GM12878 (cell line): ENCODE results near the gene ANKRD65. TPM values are rescaled to one million over a fixed set of nuclear protein-coding genes. Genes with fewer than 3 reads are reported as not detected.

Source experiments
- ASH2L ChIP-seq: fragments of 300-600, 200-600 bp; sonication (generic); IDR thresholded peaks from 2 replicates; pipeline ENCODE4 v1.6.1; 2017; ENCODE audit warnings: low read depth, mild to moderate bottlenecking, borderline replicate concordance
- CHD1 ChIP-seq: IDR thresholded peaks from 2 replicates; pipeline ENCODE4 v1.6.1; 2012; ENCODE audit warnings: low read depth, low read length, improper control_type of control experiment
- EED ChIP-seq: sonication (generic); IDR thresholded peaks from 2 replicates; pipeline ENCODE4 v1.6.1; 2016; ENCODE audit warnings: antibody characterized with exemption, low read depth
- EP300 ChIP-seq, 2 experiments: fragments of 150-350 bp in 1 of 2; IDR thresholded peaks; 2 replicates each; pipeline ENCODE4 v1.6.1; 2011 to 2012; ENCODE audit warnings: low read depth in 2 of 2, low read length in 2 of 2, borderline replicate concordance in 1 of 2, improper control_type of control experiment in 1 of 2, inconsistent platforms in 1 of 2; ENCODE audit not compliant: control insufficient read depth in 1 of 2
- MXI1 ChIP-seq: fragments of 150-350 bp; IDR thresholded peaks from 2 replicates; pipeline ENCODE4 v1.6.1; 2011; ENCODE audit warnings: low read depth, mild to moderate bottlenecking, inconsistent platforms, low read length, improper control_type of control experiment
- MYB ChIP-seq: fragments of 150-350 bp; IDR thresholded peaks from 2 replicates; pipeline ENCODE4 v1.6.1; 2014; ENCODE audit warnings: mild to moderate bottlenecking, low read depth, low read length, borderline replicate concordance
- MYC ChIP-seq: IDR thresholded peaks from 2 replicates; pipeline ENCODE4 v1.6.1; 2011; ENCODE audit warnings: mild to moderate bottlenecking, low read length, moderate library complexity, inconsistent platforms; ENCODE audit not compliant: insufficient read depth, insufficient replicate concordance, insufficient read length, severe bottlenecking
- NFYB ChIP-seq: IDR thresholded peaks from 2 replicates; pipeline ENCODE4 v1.6.1; 2011; ENCODE audit warnings: low read depth, mild to moderate bottlenecking, low read length, improper control_type of control experiment, moderate library complexity; ENCODE audit not compliant: insufficient read depth
- NR2C2 ChIP-seq: IDR thresholded peaks from 2 replicates; pipeline ENCODE4 v1.6.1; 2011; ENCODE audit warnings: borderline replicate concordance, low read depth; ENCODE audit not compliant: control insufficient read depth, insufficient read length
- NR2F1 ChIP-seq: fragments of 450-650 bp; conservative IDR thresholded peaks from 2 replicates; pipeline ENCODE4 v1.6.1; 2017; ENCODE audit warnings: mild to moderate bottlenecking
- SRF ChIP-seq, 2 experiments: IDR thresholded peaks; 2 replicates each; pipeline ENCODE4 v1.6.1; 2011; ENCODE audit warnings: low read depth in 2 of 2, low read length in 2 of 2, mild to moderate bottlenecking in 1 of 2, moderate library complexity in 1 of 2
- YY1 ChIP-seq: IDR thresholded peaks from 2 replicates; pipeline ENCODE4 v1.6.1; 2011; ENCODE audit warnings: low read depth, mild to moderate bottlenecking, low read length
- polyA plus RNA-seq, 11 experiments: library from polyadenylated mRNA; depleted of rRNA in 4 of 11; unstranded in 6 of 11; stranded (reverse) in 5 of 11; fragments of >200 nt; fragmentation: Nextera tagmentation in 4 of 11; fragmentation: Illumina TruSeq in 1 of 11; extraction: Ambion mirVana in 4 of 11; extraction: Trizol in 1 of 11; gene quantifications; 1 replicate in 1 of 11; 2 replicates in 10 of 11; pipeline versions ENCODE4 v1.2.1 to v1.2.3, GENCODE V29; 2011 to 2016; ENCODE audit warnings: inconsistent platforms in 2 of 11, missing spikeins in 2 of 11, low read depth in 1 of 11
- total RNA-seq, 4 experiments: library from RNA; depleted of rRNA in 3 of 4; stranded (reverse); fragments of >200 nt in 3 of 4; fragmentation: Illumina TruSeq in 1 of 4; extraction: Trizol in 1 of 4; gene quantifications; 2 replicates each; pipeline versions ENCODE4 v1.2.1 to v1.2.3, GENCODE V29; 2013 to 2021
- TF ChIP-seq, protein P1 (sequence below): fragments of 450-650 bp; IDR thresholded peaks from 2 replicates; pipeline ENCODE4 v1.6.1; 2017; ENCODE audit warnings: borderline replicate concordance
- TF ChIP-seq, protein P2 (sequence below): IDR thresholded peaks from 2 replicates; pipeline ENCODE4 v1.6.1; 2012; ENCODE audit warnings: low read length, inconsistent platforms
- TF ChIP-seq, protein P3 (sequence below): IDR thresholded peaks from 2 replicates; pipeline ENCODE4 v1.6.1; 2012; ENCODE audit warnings: low read depth, low read length, improper control_type of control experiment
- TF ChIP-seq, protein P4 (sequence below): fragments of 450-650 bp; IDR thresholded peaks from 2 replicates; pipeline ENCODE4 v1.6.1; 2016; ENCODE audit warnings: mild to moderate bottlenecking
- TF ChIP-seq, protein P5 (sequence below): IDR thresholded peaks from 2 replicates; pipeline ENCODE4 v1.6.1; 2011; ENCODE audit warnings: borderline replicate concordance, low read depth, mild to moderate bottlenecking, moderate library complexity, mixed read lengths, low read length; ENCODE audit not compliant: insufficient read depth; ENCODE audit errors: extremely low read length
- TF ChIP-seq, protein P6 (sequence below): fragments of 450-650 bp; formaldehyde crosslinking; IDR thresholded peaks from 2 replicates; pipeline ENCODE4 v1.4.0; 2020; ENCODE audit warnings: mild to moderate bottlenecking, moderate library complexity

ANKRD65 gene
- total and polyA plus RNA-seq, 10 of the 15 experiments (the other 5 are each of a cell fraction or from before 2014, with no cell fraction given), result 0.05 to 2.8 (median 0.37) TPM

DNA sequence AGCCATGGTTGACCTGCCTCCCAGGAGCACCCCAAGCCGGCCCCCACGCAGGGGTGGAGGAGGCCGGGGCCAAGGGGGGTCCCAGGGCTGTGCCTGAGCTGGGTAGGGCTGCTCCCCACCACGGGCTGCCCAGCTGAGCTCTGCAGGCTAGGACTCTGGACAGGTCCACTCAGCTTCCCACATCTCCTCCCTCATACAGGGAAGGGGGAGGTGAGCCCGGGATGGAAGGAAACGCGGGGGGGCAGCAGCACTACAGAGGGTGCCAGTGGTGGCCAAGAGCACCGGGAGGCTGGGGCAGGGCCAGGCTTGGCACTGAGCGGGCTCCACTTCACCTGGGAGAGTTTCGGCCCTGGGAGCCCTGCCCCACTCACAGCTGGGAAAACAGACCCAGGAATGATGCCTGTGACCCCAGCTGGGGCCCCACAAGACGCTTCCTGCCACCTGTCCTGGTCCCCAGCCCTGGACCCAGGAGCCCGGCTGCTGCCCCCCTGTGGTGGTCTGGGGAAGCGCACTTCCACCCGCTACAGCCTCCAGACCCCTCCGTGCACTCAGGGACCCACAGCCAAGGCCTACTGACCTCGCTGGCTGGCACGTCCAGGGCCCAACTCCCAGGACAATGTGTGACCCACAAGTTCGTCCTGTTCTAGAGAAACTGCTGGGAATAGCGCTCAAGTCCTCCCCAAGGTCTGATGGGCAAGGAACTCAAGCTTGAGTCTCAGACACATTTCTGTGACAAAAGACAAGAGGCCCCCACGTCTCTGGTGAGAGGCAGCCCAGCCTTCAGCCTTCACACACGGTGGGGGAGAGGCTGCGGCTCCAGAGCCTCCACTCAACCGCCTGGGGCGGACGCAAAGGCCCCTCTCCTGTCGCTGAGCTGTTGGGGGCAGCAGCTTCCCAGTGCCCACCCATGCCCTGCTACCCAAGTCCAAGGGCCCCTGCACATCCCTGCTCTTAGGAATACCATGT lies 49.0 kb downstream of the ANKRD65 start (continued):
- TF ChIP-seq EP300 (IDR thresholded peaks at IDR 0.05; ENCODE audit: borderline replicate concordance in 1 of 2, control insufficient read depth in 1 of 2, low read depth in 2 of 2, low read length in 2 of 2), result no peak
- TF ChIP-seq NFYB, result no peak
- TF ChIP-seq NR2C2, result no peak
- no peak for TF ChIP-seq SRF (IDR thresholded peaks at IDR 0.05; ENCODE audit: low read depth in 2 of 2, low read length in 2 of 2)
- peak; percentile 69 for TF ChIP-seq NR2F1
- TF ChIP-seq, protein P1, sequence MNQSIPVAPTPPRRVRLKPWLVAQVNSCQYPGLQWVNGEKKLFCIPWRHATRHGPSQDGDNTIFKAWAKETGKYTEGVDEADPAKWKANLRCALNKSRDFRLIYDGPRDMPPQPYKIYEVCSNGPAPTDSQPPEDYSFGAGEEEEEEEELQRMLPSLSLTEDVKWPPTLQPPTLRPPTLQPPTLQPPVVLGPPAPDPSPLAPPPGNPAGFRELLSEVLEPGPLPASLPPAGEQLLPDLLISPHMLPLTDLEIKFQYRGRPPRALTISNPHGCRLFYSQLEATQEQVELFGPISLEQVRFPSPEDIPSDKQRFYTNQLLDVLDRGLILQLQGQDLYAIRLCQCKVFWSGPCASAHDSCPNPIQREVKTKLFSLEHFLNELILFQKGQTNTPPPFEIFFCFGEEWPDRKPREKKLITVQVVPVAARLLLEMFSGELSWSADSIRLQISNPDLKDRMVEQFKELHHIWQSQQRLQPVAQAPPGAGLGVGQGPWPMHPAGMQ, result no peak
- TF ChIP-seq MXI1, result no peak
- no peak for TF ChIP-seq MYB
- TF ChIP-seq, protein P2, sequence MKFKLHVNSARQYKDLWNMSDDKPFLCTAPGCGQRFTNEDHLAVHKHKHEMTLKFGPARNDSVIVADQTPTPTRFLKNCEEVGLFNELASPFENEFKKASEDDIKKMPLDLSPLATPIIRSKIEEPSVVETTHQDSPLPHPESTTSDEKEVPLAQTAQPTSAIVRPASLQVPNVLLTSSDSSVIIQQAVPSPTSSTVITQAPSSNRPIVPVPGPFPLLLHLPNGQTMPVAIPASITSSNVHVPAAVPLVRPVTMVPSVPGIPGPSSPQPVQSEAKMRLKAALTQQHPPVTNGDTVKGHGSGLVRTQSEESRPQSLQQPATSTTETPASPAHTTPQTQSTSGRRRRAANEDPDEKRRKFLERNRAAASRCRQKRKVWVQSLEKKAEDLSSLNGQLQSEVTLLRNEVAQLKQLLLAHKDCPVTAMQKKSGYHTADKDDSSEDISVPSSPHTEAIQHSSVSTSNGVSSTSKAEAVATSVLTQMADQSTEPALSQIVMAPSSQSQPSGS, result no peak
- TF ChIP-seq, protein P3, sequence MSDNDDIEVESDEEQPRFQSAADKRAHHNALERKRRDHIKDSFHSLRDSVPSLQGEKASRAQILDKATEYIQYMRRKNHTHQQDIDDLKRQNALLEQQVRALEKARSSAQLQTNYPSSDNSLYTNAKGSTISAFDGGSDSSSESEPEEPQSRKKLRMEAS, result no peak
- 0 out of 2 replicates have a peak, but pooled peaks have one; percentile 50 for TF ChIP-seq EED
- TF ChIP-seq YY1, result peak; percentile 72
- TF ChIP-seq, protein P4, sequence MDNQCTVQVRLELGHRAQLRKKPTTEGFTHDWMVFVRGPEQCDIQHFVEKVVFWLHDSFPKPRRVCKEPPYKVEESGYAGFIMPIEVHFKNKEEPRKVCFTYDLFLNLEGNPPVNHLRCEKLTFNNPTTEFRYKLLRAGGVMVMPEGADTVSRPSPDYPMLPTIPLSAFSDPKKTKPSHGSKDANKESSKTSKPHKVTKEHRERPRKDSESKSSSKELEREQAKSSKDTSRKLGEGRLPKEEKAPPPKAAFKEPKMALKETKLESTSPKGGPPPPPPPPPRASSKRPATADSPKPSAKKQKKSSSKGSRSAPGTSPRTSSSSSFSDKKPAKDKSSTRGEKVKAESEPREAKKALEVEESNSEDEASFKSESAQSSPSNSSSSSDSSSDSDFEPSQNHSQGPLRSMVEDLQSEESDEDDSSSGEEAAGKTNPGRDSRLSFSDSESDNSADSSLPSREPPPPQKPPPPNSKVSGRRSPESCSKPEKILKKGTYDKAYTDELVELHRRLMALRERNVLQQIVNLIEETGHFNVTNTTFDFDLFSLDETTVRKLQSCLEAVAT, result no peak
- TF ChIP-seq, protein P5, sequence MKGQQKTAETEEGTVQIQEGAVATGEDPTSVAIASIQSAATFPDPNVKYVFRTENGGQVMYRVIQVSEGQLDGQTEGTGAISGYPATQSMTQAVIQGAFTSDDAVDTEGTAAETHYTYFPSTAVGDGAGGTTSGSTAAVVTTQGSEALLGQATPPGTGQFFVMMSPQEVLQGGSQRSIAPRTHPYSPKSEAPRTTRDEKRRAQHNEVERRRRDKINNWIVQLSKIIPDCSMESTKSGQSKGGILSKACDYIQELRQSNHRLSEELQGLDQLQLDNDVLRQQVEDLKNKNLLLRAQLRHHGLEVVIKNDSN, result no peak
- TF ChIP-seq, protein P6, sequence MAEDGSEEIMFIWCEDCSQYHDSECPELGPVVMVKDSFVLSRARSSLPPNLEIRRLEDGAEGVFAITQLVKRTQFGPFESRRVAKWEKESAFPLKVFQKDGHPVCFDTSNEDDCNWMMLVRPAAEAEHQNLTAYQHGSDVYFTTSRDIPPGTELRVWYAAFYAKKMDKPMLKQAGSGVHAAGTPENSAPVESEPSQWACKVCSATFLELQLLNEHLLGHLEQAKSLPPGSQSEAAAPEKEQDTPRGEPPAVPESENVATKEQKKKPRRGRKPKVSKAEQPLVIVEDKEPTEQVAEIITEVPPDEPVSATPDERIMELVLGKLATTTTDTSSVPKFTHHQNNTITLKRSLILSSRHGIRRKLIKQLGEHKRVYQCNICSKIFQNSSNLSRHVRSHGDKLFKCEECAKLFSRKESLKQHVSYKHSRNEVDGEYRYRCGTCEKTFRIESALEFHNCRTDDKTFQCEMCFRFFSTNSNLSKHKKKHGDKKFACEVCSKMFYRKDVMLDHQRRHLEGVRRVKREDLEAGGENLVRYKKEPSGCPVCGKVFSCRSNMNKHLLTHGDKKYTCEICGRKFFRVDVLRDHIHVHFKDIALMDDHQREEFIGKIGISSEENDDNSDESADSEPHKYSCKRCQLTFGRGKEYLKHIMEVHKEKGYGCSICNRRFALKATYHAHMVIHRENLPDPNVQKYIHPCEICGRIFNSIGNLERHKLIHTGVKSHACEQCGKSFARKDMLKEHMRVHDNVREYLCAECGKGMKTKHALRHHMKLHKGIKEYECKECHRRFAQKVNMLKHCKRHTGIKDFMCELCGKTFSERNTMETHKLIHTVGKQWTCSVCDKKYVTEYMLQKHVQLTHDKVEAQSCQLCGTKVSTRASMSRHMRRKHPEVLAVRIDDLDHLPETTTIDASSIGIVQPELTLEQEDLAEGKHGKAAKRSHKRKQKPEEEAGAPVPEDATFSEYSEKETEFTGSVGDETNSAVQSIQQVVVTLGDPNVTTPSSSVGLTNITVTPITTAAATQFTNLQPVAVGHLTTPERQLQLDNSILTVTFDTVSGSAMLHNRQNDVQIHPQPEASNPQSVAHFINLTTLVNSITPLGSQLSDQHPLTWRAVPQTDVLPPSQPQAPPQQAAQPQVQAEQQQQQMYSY (CRISPR knock-in tag), result no peak
- TF ChIP-seq ASH2L, result no peak
- no peak for TF ChIP-seq MYC
- no peak for TF ChIP-seq CHD1
